NCI-H2107 treated with DMSO at 0.1 percent for 48 hours (cell line): Measurements from ENCODE around the gene OTOG.

ENCODE experiments used
- DNase-seq: peaks from one replicate; lab custom pipeline; 2025; ENCODE audit not compliant: unreplicated experiment; lab: John Stamatoyannopoulos, UW

The OTOG gene

DNA sequence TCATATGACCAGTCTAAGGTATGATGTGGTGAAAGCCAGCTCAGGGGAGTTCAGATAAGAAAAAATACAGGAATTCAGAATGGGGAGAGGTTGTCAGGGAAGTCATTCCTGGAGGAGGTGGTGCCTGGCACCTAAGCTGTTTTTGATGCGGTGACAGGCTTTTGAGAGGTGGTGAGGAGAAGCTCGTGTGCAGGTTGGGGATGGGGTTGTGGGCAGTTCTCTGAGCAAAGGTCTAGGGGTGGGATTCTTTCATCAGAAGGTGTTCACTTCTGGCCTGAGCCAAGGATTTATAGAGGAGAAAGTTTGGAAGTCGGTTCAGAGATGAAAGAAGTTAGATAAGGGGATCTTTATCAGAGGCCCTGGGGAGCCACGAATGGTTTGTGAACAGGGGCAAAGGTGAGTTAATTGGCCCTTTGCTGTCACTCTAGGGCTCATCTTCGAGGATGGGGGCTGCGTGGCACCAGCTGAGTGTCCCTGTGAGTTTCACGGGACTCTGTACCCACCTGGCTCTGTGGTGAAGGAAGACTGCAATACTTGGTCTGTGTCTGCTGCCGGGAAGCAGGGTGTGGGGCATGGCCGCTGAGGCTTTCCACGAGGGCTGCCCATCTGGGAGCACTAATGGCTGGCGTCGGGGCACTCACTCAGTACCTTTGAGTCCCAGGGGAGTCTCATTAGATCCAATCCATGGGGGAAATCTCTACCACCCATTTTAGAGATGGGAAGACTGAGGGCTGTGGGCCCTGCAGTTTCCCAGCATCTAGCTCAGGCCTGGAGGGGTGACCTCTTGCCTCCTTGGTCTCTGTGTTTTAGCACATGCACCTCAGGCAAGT is 13.4 kb downstream of the OTOG start:
- no peak for DNase-seq

DNA sequence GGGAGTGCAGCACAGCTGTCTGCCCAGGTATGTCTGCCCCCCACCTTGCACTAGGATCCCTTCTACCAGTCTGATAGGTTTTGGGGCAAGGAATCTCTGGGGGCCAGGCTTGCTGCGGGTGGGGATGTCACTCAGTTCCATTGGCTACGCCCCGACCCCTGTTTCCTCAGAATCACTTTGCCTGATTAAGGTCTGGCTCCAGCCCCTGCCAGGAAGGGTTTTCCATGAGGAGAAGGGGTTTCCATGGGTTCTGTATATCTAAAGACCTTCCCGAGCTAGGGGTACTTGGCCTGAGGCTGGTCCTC is 14.0 kb downstream of the OTOG start:
- DNase-seq: no peak

DNA sequence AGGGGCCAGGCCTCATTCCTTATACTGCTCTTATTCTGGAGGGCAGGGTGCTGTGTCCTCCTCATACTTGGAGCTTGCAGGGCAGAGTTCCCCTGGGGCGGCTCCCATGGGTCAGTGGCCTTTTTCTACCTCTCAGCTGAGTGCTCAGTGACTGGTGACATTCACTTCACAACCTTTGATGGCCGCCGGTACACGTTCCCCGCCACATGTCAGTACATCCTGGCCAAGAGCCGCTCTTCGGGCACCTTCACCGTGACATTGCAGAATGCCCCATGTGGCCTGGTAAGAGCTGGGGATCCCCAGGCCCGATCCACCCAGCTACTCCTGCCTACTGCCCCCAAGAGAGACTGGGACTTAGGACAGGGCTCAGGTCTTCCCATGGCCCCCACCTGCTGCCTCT is 14.5 kb downstream of the OTOG start:
- no peak for DNase-seq

DNA sequence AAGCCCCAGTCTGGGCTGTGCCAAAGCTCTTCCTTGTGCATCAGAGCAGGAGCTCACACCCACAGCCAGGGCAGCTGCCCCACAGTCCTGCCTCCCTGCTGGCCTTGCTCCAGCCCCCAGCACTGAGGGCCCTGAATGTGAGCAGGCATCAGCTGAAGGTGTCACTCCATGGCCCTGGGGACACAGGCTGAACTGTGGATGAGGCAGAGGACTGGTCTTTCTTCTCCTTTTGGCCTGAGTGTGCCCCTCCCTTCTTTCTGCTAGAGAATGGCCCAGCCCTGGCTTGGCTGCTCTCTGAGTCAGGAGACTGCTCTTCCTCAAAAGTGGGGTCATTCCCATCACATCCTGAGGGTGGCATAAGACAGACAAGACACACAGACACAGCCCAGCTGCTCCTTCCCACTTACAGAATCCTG is 16.2 kb downstream of the OTOG start:
- DNase-seq: no peak

- DNase-seq: no peak
These were observed 17.1 kb downstream of the OTOG start for GRCh38 chr11:17563961-17564686.

- no peak for DNase-seq
These were observed 17.6 kb downstream of the OTOG start for GRCh38 chr11:17564687-17565042.

GRCh38 chr11:17568944-17569343 is 21.9 kb downstream of the OTOG start:
- DNase-seq: no peak

DNA sequence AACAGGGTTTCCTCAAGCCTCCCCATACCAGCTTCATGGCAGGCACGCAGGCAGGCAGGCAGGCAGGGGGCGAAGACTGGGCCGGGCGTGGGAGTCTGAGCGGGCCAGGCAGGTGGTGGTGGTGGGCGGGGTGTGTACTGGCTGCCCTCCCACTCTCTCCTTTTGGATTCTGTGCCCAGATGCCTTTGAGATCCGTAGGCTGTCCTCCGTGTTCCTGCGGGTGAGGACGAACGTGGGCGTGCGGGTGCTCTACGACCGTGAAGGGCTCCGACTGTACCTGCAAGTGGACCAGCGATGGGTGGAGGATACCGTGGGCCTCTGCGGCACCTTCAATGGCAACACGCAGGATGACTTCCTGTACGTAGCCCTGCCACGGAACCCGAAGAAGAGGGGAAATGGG is 23.0 kb downstream of the OTOG start:
- DNase-seq: no peak

GRCh38 chr11:17571431-17572358 is 24.6 kb downstream of the OTOG start:
- no peak for DNase-seq

DNA sequence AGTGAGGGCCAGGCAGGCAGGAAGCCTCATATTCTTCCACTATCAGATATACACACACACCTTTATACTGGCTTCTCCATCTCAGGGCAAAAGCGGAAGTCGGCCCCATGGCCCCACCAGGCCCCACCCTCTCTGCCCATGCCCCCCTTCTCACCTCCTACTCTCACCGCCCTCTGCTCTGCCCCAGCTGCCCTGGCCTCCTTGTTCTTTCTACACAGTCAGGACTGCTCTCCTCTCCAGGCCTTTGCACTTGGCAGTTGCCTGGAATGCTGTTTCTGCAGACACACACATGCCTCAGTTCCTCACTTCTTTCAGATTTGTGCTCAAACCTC is 25.3 kb downstream of the OTOG start:
- DNase-seq: no peak

GRCh38 chr11:17572791-17573460 is 25.9 kb downstream of the OTOG start:
- DNase-seq: no peak

DNA sequence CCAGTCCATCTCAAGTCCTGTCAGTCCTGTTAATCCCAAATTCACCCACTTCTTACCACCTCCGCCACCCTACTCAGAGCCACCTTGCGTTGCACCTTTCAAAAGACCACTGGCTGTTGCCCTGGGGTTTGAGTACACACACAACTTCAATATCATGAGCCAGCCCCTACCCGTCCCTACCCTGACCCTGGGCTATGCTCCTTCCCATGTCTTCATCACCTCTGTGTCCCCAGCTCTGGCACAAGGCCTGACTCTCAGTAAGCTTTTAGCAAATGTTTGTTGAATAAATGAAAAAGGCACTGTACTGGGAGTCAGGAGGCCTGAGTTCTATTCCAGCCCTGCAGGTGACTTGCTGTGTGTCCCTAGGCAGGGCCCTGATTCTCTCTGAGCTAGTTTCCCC is 26.5 kb downstream of the OTOG start:
- DNase-seq: no peak

GRCh38 chr11:17574141-17575091 is 27.4 kb downstream of the OTOG start:
- no peak for DNase-seq

- DNase-seq: no peak
These were observed 28.7 kb downstream of the OTOG start for GRCh38 chr11:17575431-17576425.

GRCh38 chr11:17578296-17578695 is 31.2 kb downstream of the OTOG start:
- DNase-seq: no peak

- no peak for DNase-seq
These were observed 31.9 kb downstream of the OTOG start for GRCh38 chr11:17578958-17579357.

- DNase-seq: no peak
These were observed 32.4 kb downstream of the OTOG start for GRCh38 chr11:17579451-17579850.

- DNase-seq: no peak
These were observed 33.2 kb downstream of the OTOG start for GRCh38 chr11:17580271-17580670.
